Tibial nerve (tissue), 4 donors: ENCODE data around the gene ELMO1. TPM values are rescaled to one million over a fixed set of nuclear protein-coding genes. Genes with fewer than 3 reads are reported as not detected.
A peak's percentile ranks its signal among the peaks of the same experiment; 100 is the strongest.

Experiments
- DNase-seq, 2 donors: peaks; one replicate each; pipeline ENCODE4 v3.0.0-alpha.2; 2019; ENCODE audit warnings: low spot score in 2 of 2
- H3K27ac ChIP-seq, 4 donors: fragments of 200-600 bp; sonication (generic) in 3 of 4; one replicate each; pipeline ENCODE4 v1.5.1; 2017 to 2019; ENCODE audit warnings: mild to moderate bottlenecking in 1 of 4
- H3K27me3 ChIP-seq, 2 donors: fragments of 200-600 bp; sonication (generic) in 1 of 2; one replicate each; pipeline versions ENCODE4 v1.5.1 to v1.6.0; 2017 to 2019
- H3K36me3 ChIP-seq, 3 donors: fragments of 200-600 bp; sonication (generic); one replicate each; pipeline ENCODE4 v1.5.1; 2018 to 2019
- H3K4me1 ChIP-seq, 4 donors: fragments of 200-600 bp; sonication (generic) in 3 of 4; one replicate each; pipeline ENCODE4 v1.5.1; 2017 to 2019
- H3K4me3 ChIP-seq, 4 donors: fragments of 200-600 bp; sonication (generic) in 3 of 4; one replicate each; pipeline ENCODE4 v1.5.1; 2017 to 2019; ENCODE audit warnings: mild to moderate bottlenecking in 1 of 4, moderate library complexity in 1 of 4
- H3K9me3 ChIP-seq, 4 donors: fragments of 200-600 bp; sonication (generic) in 3 of 4; one replicate each; pipeline ENCODE4 v1.5.1; 2017 to 2019
- CTCF ChIP-seq, 5 experiments: fragments of 200-600 bp in 3 of 5; fragments of 450-650 bp in 2 of 5; sonication (generic) in 3 of 5; IDR thresholded peaks; one replicate each; pipeline ENCODE4 v1.5.1; 2016 to 2019; ENCODE audit warnings: antibody characterized with exemption in 5 of 5, mild to moderate bottlenecking in 3 of 5, moderate library complexity in 2 of 5
- EP300 ChIP-seq, 2 donors: sonication (generic); formaldehyde crosslinking; IDR thresholded peaks; one replicate each; pipeline ENCODE4 v1.6.1; 2017; ENCODE audit warnings: antibody characterized with exemption in 2 of 2, mild to moderate bottlenecking in 1 of 2
- POLR2A ChIP-seq, 2 donors: fragments of 450-650 bp; IDR thresholded peaks; one replicate each; pipeline ENCODE4 v1.6.1; 2017; ENCODE audit warnings: antibody characterized with exemption in 2 of 2, mild to moderate bottlenecking in 2 of 2, moderate library complexity in 2 of 2
- WGBS, 2 donors: methylation state at CpG; one replicate each; pipeline ENCODE4 v1.1.5; 2018; 5-methylcytosine and 5-hydroxymethylcytosine counted together
- total RNA-seq, 4 donors: library from RNA; depleted of rRNA; stranded (reverse); fragments of >200 nt; gene quantifications; one replicate each; pipeline ENCODE4 v1.1.0, GENCODE V29; 2016

The ELMO1 gene
- total RNA-seq, 4 donors from 2014 or later, result 196 to 328 (median 268) TPM

DNA sequence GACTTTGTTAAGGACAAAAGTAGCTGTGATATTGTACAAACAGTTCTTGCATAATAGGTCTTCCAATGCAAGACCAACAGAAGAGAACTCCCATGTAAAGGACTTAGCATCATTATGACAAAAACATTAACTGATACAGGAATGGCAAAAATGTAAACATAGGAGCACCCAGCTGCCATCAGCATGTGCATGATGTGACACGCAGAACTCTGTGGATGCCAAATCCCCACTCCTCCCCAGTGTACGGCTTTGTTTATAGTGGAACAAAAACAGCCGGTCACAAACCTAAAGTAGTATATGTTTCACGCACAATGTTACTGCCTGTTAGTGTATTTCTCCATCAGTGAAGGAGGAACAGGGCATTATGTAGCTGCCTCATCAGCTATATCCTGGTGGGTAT is 408.3 kb downstream of the ELMO1 start:
- peaks cover 0 to 4% (median 1%) of the 10 kb centered on the region in 4 donors for H3K4me1 ChIP-seq
- H3K36me3 ChIP-seq, result peaks cover 0 to 18% (median 0%) of the 10 kb centered on the region in 3 donors
- no peak for TF ChIP-seq POLR2A (IDR thresholded peaks at IDR 0.05)
- TF ChIP-seq EP300 (IDR thresholded peaks at IDR 0.05), result no peak
- no peak for TF ChIP-seq CTCF (IDR thresholded peaks at IDR 0.05)
- H3K27ac ChIP-seq, result no peak overlapping the region
- H3K27me3 ChIP-seq, result no peaks in the 10 kb centered on the region
- DNase-seq, result no peak
- no peak overlapping the region for H3K4me3 ChIP-seq
- WGBS, 2 donors, result 61 to 63% methylated on average over 4 of the region's 4 CpGs
- H3K9me3 ChIP-seq, result peaks cover 0 to 17% (median 3%) of the 10 kb centered on the region in 4 donors

DNA sequence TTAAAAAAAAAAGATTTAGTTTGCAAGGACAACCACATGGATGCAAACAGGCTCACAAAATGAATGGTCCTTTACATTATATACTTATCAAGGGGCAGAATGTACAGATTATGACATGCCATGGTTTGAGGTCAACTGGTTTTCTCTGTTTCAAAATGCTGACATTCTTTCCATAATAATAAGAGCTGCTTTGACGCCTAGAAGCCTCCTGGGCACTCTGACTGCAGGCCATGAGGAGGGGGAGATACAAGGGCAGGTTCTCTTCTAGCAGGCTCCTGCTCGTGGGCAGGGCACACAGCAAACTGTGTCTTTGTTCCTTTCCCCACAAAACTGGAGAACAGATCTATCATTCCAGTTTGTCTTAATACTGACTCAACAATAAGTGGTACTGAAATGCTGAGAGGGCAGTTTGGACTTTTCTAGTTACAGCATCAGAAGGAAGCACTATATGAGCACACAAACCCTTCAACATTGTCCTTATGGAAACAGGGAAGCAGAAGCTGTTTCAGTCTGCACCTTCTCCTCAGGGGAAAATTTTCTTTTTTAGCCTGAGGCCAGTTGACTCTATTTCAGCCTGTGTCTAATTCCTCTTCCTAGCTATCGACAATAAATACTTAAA is 409.4 kb downstream of the ELMO1 start:
- no peak for DNase-seq
- H3K27me3 ChIP-seq, result no peaks in the 10 kb centered on the region
- 53 to 71% methylated on average over 3 of the region's 3 CpGs for WGBS, 2 donors
- H3K9me3 ChIP-seq, result peaks cover 0 to 17% (median 3%) of the 10 kb centered on the region in 4 donors
- TF ChIP-seq EP300 (IDR thresholded peaks at IDR 0.05) (no peak), POLR2A (IDR thresholded peaks at IDR 0.05) (no peak), CTCF (IDR thresholded peaks at IDR 0.05) (no peak)
- H3K4me1 ChIP-seq, result no peaks in the 10 kb centered on the region
- H3K4me3 ChIP-seq, result no peak overlapping the region
- H3K36me3 ChIP-seq, result peaks cover 0 to 18% (median 0%) of the 10 kb centered on the region in 3 donors
- no peak overlapping the region for H3K27ac ChIP-seq

- Histone ChIP-seq H3K9me3 (peaks cover 0 to 17% (median 3%) of the 10 kb centered on the region in 4 donors), H3K36me3 (peaks cover 0 to 18% (median 0%) of the 10 kb centered on the region in 3 donors), H3K4me3 (no peak overlapping the region), H3K27ac (no peak overlapping the region), H3K27me3 (no peaks in the 10 kb centered on the region), H3K4me1 (peaks cover 0 to 4% (median 0%) of the 10 kb centered on the region in 4 donors)
- TF ChIP-seq CTCF (IDR thresholded peaks at IDR 0.05) (no peak), POLR2A (IDR thresholded peaks at IDR 0.05) (no peak), EP300 (IDR thresholded peaks at IDR 0.05) (no peak)
- no peak for DNase-seq
Measured at GRCh38 chr7:37038706-37039105, 410.0 kb downstream of the ELMO1 start.

DNA sequence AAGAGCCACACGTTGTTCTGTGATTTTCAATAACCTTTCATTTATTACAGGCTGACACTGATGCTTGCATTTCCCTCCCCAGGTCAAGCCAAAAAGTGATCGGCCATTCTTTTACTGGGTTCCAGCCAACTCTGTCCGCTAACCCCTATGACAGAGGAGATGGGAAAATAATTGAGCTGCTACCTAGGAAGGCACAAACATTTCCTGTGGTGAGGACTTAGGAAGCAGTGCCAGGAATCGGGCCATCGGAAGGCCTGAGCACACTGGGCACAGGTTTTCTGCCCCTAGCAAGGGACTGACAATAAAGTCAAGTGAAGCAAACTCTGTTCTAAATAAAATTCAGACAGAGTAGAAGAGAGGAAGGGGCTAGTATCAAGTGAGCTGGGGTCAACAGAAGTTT is 411.4 kb downstream of the ELMO1 start:
- Histone ChIP-seq H3K27ac (no peak overlapping the region), H3K9me3 (peaks cover 0 to 17% (median 3%) of the 10 kb centered on the region in 4 donors), H3K4me3 (no peak overlapping the region), H3K36me3 (peaks cover 0 to 18% (median 0%) of the 10 kb centered on the region in 3 donors), H3K4me1 (peaks cover 0 to 18% (median 8%) of the 10 kb centered on the region in 4 donors), H3K27me3 (no peaks in the 10 kb centered on the region)
- WGBS, 2 donors, result 88 to 89% methylated on average over 5 of the region's 5 CpGs
- DNase-seq, result no peak
- TF ChIP-seq POLR2A (IDR thresholded peaks at IDR 0.05), result no peak
- TF ChIP-seq EP300 (IDR thresholded peaks at IDR 0.05), result peak in 1 of 2 donors; percentile 34

DNA sequence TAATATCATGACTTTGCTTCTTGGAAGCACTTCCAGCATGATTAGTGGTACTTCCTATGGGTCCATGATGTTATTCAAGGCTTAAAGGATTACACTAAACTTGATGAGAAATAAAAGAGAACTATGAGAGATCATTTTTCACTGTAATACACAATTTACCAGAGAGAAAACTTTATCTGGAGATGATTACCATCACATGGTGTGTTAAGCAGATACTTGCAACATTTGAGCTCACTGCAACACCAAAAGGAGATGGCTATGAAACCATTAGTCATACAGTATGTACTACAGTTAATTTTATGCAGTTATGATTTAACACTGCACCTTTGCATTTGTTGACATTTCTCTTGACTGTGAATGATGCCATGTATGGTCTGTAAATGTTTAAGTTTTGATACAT is 413.0 kb downstream of the ELMO1 start:
- DNase-seq, result no peak
- H3K27ac ChIP-seq, result no peak overlapping the region
- TF ChIP-seq CTCF (IDR thresholded peaks at IDR 0.05), result no peak
- TF ChIP-seq EP300 (IDR thresholded peaks at IDR 0.05), result no peak
- TF ChIP-seq POLR2A (IDR thresholded peaks at IDR 0.05), result no peak
- no peak overlapping the region for H3K4me3 ChIP-seq
- peaks cover 0 to 35% (median 20%) of the 10 kb centered on the region in 4 donors for H3K4me1 ChIP-seq
- H3K36me3 ChIP-seq, result peaks cover 0 to 18% (median 0%) of the 10 kb centered on the region in 3 donors
- H3K9me3 ChIP-seq, result peaks cover 0 to 17% (median 3%) of the 10 kb centered on the region in 4 donors
- no peaks in the 10 kb centered on the region for H3K27me3 ChIP-seq
